HepG2 (cell line): ENCODE results near the gene OLFM2. TPM values are rescaled to one million over a fixed set of nuclear protein-coding genes. Genes with fewer than 3 reads are reported as not detected.

Experiments used
- ATAC-seq: fragments of 200-7000 bp; cut with Tn5 transposase; 3 replicates; pipeline ENCODE4 v1.9.1; 2020; ENCODE audit warnings: mild to moderate bottlenecking, moderate library complexity
- BruUV-seq: library from RNA; stranded (reverse); fragments of 400-500 nt; replicated peaks from 2 replicates; lab custom pipeline; 2021; lab: Mats Ljungman, UMichigan
- CTCF ChIA-PET: fragments of 300-600 bp; formaldehyde crosslinking; extraction: SDS; loops from one replicate; lab custom pipeline; 2021; ENCODE audit warnings: low total read pairs, inconsistent platforms, low intra/inter-chr PET ratio; lab: Yijun Ruan, JAX
- POLR2A ChIA-PET: fragments of 350-600 bp; sonication (Branson Sonifier 250); formaldehyde crosslinking; loops from one replicate; lab custom pipeline; 2020; ENCODE audit warnings: antibody characterized with exemption, inconsistent platforms; lab: Yijun Ruan, JAX
- DNase-seq: peaks from one replicate; pipeline ENCODE4 v3.0.0-alpha.2; 2015; ENCODE audit warnings: low spot score
- FAIRE-seq: peaks from 3 replicates; lab custom pipeline; 2011; peaks lifted over from hg19 to GRCh38; lab: Jason Lieb, UNC
- H2AFZ ChIP-seq: one replicate; pipeline ENCODE4 v1.6.1; 2011; ENCODE audit warnings: low read length, inconsistent platforms
- H3K27ac ChIP-seq: fragments of 300-600 bp; 3 replicates; pipeline ENCODE4 v1.8.0; 2011; ENCODE audit warnings: mixed run types, mild to moderate bottlenecking, mixed read lengths, low read length, inconsistent platforms; ENCODE audit not compliant: insufficient read depth; ENCODE audit errors: extremely low read length
- H3K27me3 ChIP-seq, 2 experiments: fragments of 200-600 bp in 1 of 2; 2 replicates in 1 of 2; 3 replicates in 1 of 2; pipeline versions ENCODE4 v1.6.0 to v1.8.0; 2011; ENCODE audit warnings: low read length in 2 of 2, mild to moderate bottlenecking in 2 of 2, moderate library complexity in 2 of 2, inconsistent platforms in 1 of 2; ENCODE audit not compliant: insufficient read depth in 2 of 2, control insufficient read depth in 1 of 2
- H3K36me3 ChIP-seq, 2 experiments: fragments of 200-600 bp in 1 of 2; replicated peaks in 1 of 2; 2 replicates in 1 of 2; 3 replicates in 1 of 2; pipeline versions ENCODE4 v1.5.1 to v1.8.0; 2011; ENCODE audit warnings: low read length in 2 of 2, inconsistent platforms in 1 of 2; ENCODE audit not compliant: insufficient read depth in 2 of 2, control insufficient read depth in 1 of 2
- H3K4me1 ChIP-seq: 2 replicates; pipeline ENCODE4 v1.5.1; 2012; ENCODE audit warnings: low read length, inconsistent platforms; ENCODE audit not compliant: insufficient read depth
- H3K4me2 ChIP-seq: 2 replicates; pipeline ENCODE4 v1.6.0; 2011; ENCODE audit warnings: low read depth, low read length, inconsistent platforms
- H3K4me3 ChIP-seq, 3 experiments: fragments of 200-600 bp in 1 of 3; sonication (generic), shearing (Covaris generic) in 1 of 3; replicated peaks in 1 of 3; 2 replicates each; pipeline ENCODE4 v1.5.1; 2011 to 2016; ENCODE audit warnings: low read length in 3 of 3, inconsistent platforms in 2 of 3, low read depth in 2 of 3, mild to moderate bottlenecking in 2 of 3, control low read depth in 1 of 3, mixed read lengths in 1 of 3; ENCODE audit not compliant: insufficient read depth in 1 of 3
- H3K79me2 ChIP-seq: one replicate; pipeline ENCODE4 v1.6.1; 2011; ENCODE audit warnings: low read length, inconsistent platforms; ENCODE audit not compliant: insufficient read depth
- H3K9ac ChIP-seq: 2 replicates; pipeline ENCODE4 v1.6.0; 2011; ENCODE audit warnings: mild to moderate bottlenecking, low read depth, low read length, inconsistent platforms; ENCODE audit not compliant: insufficient read depth
- H3K9me3 ChIP-seq: 2 replicates; pipeline ENCODE4 v1.5.1; 2012; ENCODE audit warnings: mild to moderate bottlenecking, low read length
- H4K20me1 ChIP-seq: 2 replicates; pipeline ENCODE4 v1.6.0; 2011; ENCODE audit warnings: inconsistent platforms, mild to moderate bottlenecking, low read length, moderate library complexity; ENCODE audit not compliant: insufficient read depth
- ATF1 ChIP-seq: IDR thresholded peaks from 2 replicates; pipeline ENCODE4 v1.6.1; 2016; ENCODE audit warnings: mild to moderate bottlenecking, control low read depth
- GZF1 ChIP-seq: sonication (generic); formaldehyde crosslinking; IDR thresholded peaks from 2 replicates; pipeline ENCODE4 v1.5.1; 2020; ENCODE audit warnings: mild to moderate bottlenecking, missing genetic modification reagents
- IKZF4 ChIP-seq: sonication (generic); formaldehyde crosslinking; IDR thresholded peaks from 2 replicates; pipeline ENCODE4 v1.5.1; 2020; ENCODE audit warnings: borderline replicate concordance, mild to moderate bottlenecking, low read depth, missing genetic modification reagents; ENCODE audit errors: not compliant biosample characterization
- JDP2 ChIP-seq: sonication (generic); formaldehyde crosslinking; IDR thresholded peaks from 2 replicates; pipeline ENCODE4 v1.8.1; 2022; ENCODE audit warnings: missing genetic modification reagents, borderline replicate concordance
- JUNB ChIP-seq: sonication (generic); formaldehyde crosslinking; IDR thresholded peaks from 2 replicates; pipeline ENCODE4 v1.8.0; 2022; ENCODE audit warnings: missing genetic modification reagents, mild to moderate bottlenecking, borderline replicate concordance
- KLF13 ChIP-seq: sonication (generic); formaldehyde crosslinking; IDR thresholded peaks from 2 replicates; pipeline ENCODE4 v1.4.0; 2020; ENCODE audit warnings: mild to moderate bottlenecking, missing genetic modification reagents
- MBD4 ChIP-seq: IDR thresholded peaks from 2 replicates; pipeline ENCODE4 v1.6.1; 2012; ENCODE audit warnings: low read length, inconsistent platforms, borderline replicate concordance
- MTERF4 ChIP-seq: sonication (generic); formaldehyde crosslinking; IDR thresholded peaks from 2 replicates; pipeline ENCODE4 v1.8.0; 2023; ENCODE audit warnings: mild to moderate bottlenecking, missing genetic modification reagents
- NCOA5 ChIP-seq: sonication (generic); formaldehyde crosslinking; IDR thresholded peaks from 2 replicates; pipeline ENCODE4 v1.4.0; 2020; ENCODE audit warnings: missing genetic modification reagents
- RARG ChIP-seq: sonication (generic); formaldehyde crosslinking; IDR thresholded peaks from 2 replicates; pipeline ENCODE4 v1.4.0; 2020; ENCODE audit warnings: low read depth, mild to moderate bottlenecking, missing genetic modification reagents
- TAF15 ChIP-seq: fragments of 200-400 bp; formaldehyde crosslinking; IDR thresholded peaks from one replicate; pipeline ENCODE4 v1.6.1; 2018; ENCODE audit warnings: mild to moderate bottlenecking, low read depth, low read length; ENCODE audit not compliant: poor library complexity, severe bottlenecking
- U2AF1 ChIP-seq: fragments of 200-400 bp; formaldehyde crosslinking; optimal IDR thresholded peaks from 2 replicates; pipeline ENCODE3; 2017; ENCODE audit warnings: mild to moderate bottlenecking, low read depth, low read length
- ZMAT5 ChIP-seq: sonication (generic); formaldehyde crosslinking; IDR thresholded peaks from 2 replicates; pipeline ENCODE4 v1.5.0; 2020; ENCODE audit warnings: mild to moderate bottlenecking, low read depth, missing genetic modification reagents, borderline replicate concordance
- ZMYM3 ChIP-seq: sonication (generic); formaldehyde crosslinking; IDR thresholded peaks from 2 replicates; pipeline ENCODE4 v1.5.1; 2020; ENCODE audit warnings: mild to moderate bottlenecking, missing genetic modification reagents
- ZNF34 ChIP-seq: sonication (generic); formaldehyde crosslinking; IDR thresholded peaks from 2 replicates; pipeline ENCODE4 v1.4.0; 2020; ENCODE audit warnings: mild to moderate bottlenecking, missing genetic modification reagents, borderline replicate concordance
- ZNF510 ChIP-seq: sonication (generic); formaldehyde crosslinking; IDR thresholded peaks from 2 replicates; pipeline ENCODE4 v1.4.0; 2020; ENCODE audit warnings: low read depth, mild to moderate bottlenecking, missing genetic modification reagents
- ZNF883 ChIP-seq: sonication (generic); formaldehyde crosslinking; IDR thresholded peaks from 2 replicates; pipeline ENCODE4 v1.5.1; 2020; ENCODE audit warnings: mild to moderate bottlenecking, missing genetic modification reagents; ENCODE audit errors: not compliant biosample characterization
- WGBS: methylation state at CpG from one replicate; pipeline ENCODE4 v1.1.6; 2017; ENCODE audit warnings: low lambda C conversion rate; 5-methylcytosine and 5-hydroxymethylcytosine counted together
- in situ Hi-C: cut with HindIII; loops from 2 replicates; pipeline ENCODE4 v1.10.0; 2017; ENCODE audit warnings: low pct_unique_long_range_greater_than_20kb; ENCODE audit not compliant: extremely low pct_ligation_motif_present
- intact Hi-C: fragments of 100-400 bp; cut with micrococcal nuclease; formaldehyde crosslinking; loops from one replicate; pipeline ENCODE4 v1.10.0; 2022; ENCODE audit not compliant: unreplicated experiment
- polyA plus RNA-seq, 8 experiments: library from polyadenylated mRNA; depleted of rRNA in 3 of 8; stranded (reverse) in 7 of 8; unstranded in 1 of 8; fragments of >200 nt; fragmentation: Illumina TruSeq in 4 of 8; extraction: Trizol in 4 of 8; gene quantifications; 2 replicates each; pipeline versions ENCODE4 v1.2.1 to v1.2.3, GENCODE V29; 2011 to 2016; ENCODE audit warnings: low read depth in 4 of 8, missing spikeins in 1 of 8, mixed read lengths in 1 of 8; ENCODE audit not compliant: insufficient read depth in 1 of 8
- total RNA-seq, 5 experiments: library from RNA; depleted of rRNA; stranded (reverse); fragments of >200 nt; fragmentation: Illumina TruSeq; extraction: Trizol; gene quantifications; 2 replicates each; pipeline ENCODE4 v1.2.3, GENCODE V29; 2016; ENCODE audit warnings: low read depth in 1 of 5
- TF ChIP-seq, protein P1 (sequence below): sonication (generic); formaldehyde crosslinking; IDR thresholded peaks from 2 replicates; pipeline ENCODE4 v1.4.0; 2020; ENCODE audit warnings: mild to moderate bottlenecking, missing genetic modification reagents

The OLFM2 gene
- total and polyA plus RNA-seq, 2 of the 13 experiments (the other 11 are each of a cell fraction or from before 2014, with no cell fraction given): 0.20 to 0.51 TPM

DNA sequence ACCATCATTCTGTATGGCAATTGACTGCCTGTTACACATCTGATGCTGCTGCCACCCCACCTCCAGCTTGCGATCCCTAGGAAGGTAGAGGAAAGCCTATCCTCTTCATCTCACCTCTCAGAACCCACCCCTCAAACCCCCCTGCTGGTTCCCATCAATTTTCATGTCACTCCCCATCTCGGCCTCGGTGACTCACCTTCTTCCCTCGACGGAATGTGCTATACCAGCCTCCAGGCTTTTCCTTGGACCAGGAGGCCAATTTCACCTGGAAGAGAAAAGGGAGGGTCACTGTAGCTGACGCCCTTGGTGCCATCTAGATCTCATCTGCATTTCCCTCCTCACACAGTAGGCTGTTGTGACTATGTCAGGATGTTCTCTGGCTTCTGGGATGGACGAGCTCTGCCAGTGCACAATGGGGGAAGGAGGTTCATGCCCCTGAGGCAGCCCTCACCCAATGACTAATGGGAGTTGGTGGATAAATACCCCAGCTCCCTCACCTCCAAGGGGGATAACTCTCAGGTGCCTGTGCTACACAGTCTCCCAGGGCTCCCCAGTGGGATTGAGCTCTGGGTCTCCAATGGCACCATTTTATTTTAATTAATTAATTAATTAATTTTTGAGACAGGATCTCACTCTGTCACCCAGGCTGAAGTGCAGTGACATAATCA lies 26.4 kb upstream of the OLFM2 start:
- ATAC-seq: no peak
- in situ Hi-C loops (no loop called here), intact Hi-C loops (no loop called here)
- Histone ChIP-seq H3K79me2 (no peaks in the 10 kb centered on the region), H2AFZ (no peak overlapping the region), H3K27ac (no peak overlapping the region), H3K4me3 (no peak overlapping the region), H3K4me1 (no peaks in the 10 kb centered on the region), H3K36me3 (no peaks in the 10 kb centered on the region), H4K20me1 (no peaks in the 10 kb centered on the region), H3K9ac (no peak overlapping the region), H3K27me3 (peaks cover 2 to 17% of the 10 kb centered on the region in 2 experiments; a peak in 3 of 5 replicates), H3K4me2 (no peak overlapping the region), H3K9me3 (no peaks in the 10 kb centered on the region)
- ChIA-PET CTCF (no interaction called here), POLR2A (no interaction called here)
- TF ChIP-seq ATF1: no peak
- no peak for TF ChIP-seq ZNF510
- TF ChIP-seq ZMAT5 (CRISPR knock-in tag): no peak
- TF ChIP-seq U2AF1: no peak
- TF ChIP-seq NCOA5: no peak
- TF ChIP-seq TAF15: no peak
- TF ChIP-seq, protein P1, sequence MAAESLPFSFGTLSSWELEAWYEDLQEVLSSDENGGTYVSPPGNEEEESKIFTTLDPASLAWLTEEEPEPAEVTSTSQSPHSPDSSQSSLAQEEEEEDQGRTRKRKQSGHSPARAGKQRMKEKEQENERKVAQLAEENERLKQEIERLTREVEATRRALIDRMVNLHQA (CRISPR knock-in tag): no peak
- no peak for TF ChIP-seq JDP2 (CRISPR knock-in tag)
- no peak for TF ChIP-seq ZNF883 (CRISPR knock-in tag)
- no peak for TF ChIP-seq IKZF4
- no peak for TF ChIP-seq MTERF4 (CRISPR knock-in tag)
- no peak for TF ChIP-seq MBD4
- TF ChIP-seq GZF1 (CRISPR knock-in tag): no peak
- no peak for TF ChIP-seq RARG
- TF ChIP-seq ZMYM3: no peak
- no peak for TF ChIP-seq JUNB
- no peak for TF ChIP-seq KLF13 (CRISPR knock-in tag)
- TF ChIP-seq ZNF34 (CRISPR knock-in tag): no peak
- DNase-seq: no peak
- no peak for FAIRE-seq
- no TSS peak for BruUV-seq
- 8% methylated on average over 7 of the region's 7 CpGs for WGBS
